GM12865 (cell line): ENCODE results near the gene HMGA1.

Experiments used
- DNase-seq: peaks from one replicate; pipeline ENCODE4 v3.0.0; 2010; ENCODE audit warnings: low read depth
- H3K4me3 ChIP-seq: 2 replicates; pipeline ENCODE4 v1.5.1; 2011; ENCODE audit warnings: mild to moderate bottlenecking, low read depth, low read length, control low read depth
- TF ChIP-seq, protein P1 (sequence below): IDR thresholded peaks from 2 replicates; pipeline ENCODE4 v1.5.1; 2011; ENCODE audit warnings: low read length, control low read depth, low read depth, inconsistent platforms; ENCODE audit not compliant: insufficient read depth; ENCODE audit errors: missing control alignments

HMGA1 gene

DNA sequence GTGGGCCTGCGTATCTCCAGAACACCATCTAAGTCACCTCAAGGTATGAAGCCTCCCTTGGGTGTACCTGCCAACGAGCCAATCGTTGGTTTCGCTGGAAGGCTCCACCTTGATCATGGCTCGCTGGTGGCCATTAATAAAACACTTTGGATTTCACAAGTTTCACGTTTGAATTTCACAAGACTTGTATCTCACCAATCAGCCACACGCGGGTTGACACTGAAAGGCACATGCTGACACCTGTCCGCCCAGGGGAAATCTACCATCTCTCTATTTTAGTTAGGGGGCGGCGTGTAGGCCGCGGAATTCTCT is 586 bp upstream of the HMGA1 start:
- H3K4me3 ChIP-seq, result peak overlapping the region; percentile 93
- TF ChIP-seq, protein P1, sequence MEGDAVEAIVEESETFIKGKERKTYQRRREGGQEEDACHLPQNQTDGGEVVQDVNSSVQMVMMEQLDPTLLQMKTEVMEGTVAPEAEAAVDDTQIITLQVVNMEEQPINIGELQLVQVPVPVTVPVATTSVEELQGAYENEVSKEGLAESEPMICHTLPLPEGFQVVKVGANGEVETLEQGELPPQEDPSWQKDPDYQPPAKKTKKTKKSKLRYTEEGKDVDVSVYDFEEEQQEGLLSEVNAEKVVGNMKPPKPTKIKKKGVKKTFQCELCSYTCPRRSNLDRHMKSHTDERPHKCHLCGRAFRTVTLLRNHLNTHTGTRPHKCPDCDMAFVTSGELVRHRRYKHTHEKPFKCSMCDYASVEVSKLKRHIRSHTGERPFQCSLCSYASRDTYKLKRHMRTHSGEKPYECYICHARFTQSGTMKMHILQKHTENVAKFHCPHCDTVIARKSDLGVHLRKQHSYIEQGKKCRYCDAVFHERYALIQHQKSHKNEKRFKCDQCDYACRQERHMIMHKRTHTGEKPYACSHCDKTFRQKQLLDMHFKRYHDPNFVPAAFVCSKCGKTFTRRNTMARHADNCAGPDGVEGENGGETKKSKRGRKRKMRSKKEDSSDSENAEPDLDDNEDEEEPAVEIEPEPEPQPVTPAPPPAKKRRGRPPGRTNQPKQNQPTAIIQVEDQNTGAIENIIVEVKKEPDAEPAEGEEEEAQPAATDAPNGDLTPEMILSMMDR, result no peak
- DNase-seq, result peak; percentile 82

DNA sequence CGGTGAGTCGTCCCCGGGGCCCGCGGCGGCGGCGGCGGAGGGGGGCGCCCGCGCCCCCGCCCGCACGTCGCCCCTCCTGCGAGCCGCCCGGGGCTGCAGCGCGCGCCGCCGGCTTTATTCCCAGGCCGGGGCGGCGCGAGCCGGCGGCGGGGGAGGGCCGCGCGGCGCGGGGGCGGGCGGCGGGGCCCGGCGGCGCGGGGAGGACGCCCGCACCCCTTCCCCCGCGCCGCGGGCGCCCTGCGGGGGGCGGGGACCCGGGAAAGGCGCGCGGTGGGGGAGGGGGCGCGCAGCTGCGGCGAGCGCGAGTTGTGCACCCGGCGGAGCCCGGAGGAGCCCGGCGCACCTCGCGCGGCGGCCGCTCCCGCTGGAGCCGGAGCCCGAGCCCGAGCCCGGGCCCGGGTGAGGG is 646 bp downstream of the HMGA1 start:
- DNase-seq, result no peak
- TF ChIP-seq, protein P1, result no peak
- H3K4me3 ChIP-seq, result peak overlapping the region; percentile 88

DNA sequence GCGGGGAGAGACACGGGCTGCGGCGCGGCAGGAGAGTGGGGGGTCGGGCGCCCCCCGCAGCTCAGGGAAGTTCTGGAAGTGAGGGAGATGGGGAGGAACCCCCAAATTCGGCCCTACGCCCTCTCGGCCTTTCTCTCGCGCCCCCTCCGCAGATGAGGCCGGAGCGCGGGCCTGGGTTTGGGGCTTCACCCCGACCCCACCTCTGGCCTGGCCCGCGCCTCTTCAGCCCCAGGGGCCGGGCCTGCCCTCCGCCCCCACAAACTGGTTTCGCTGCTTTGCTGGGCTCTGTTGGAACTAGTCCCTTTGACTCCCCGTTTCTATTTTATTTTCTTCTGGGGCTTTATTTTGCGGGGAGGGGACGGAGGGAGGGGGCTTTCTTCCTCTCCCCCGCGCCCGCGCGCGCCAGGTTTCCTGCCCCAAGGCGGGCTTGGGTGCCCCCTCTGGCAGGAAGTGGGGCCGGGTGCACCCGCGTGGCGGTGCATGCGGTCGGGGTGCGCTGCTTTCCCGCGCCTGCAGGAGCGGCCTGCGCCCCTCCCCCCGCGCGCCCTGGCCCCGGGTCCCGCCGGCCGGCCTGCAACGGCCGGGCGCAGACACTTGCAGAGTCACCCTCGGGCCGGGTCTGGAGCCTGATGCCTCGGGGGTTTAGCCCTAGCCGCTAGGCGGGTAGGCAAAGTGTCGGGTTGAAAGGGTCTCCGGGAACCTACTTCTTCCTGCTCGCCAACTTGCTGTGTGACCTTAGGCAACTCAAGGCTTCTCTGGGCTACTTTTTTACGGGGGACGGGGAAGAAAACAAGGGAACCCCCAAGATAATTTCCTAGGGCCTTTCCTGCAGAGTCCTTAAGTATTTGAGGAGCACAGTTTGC is 1.3 kb downstream of the HMGA1 start:
- DNase-seq, result peak; percentile 86
- TF ChIP-seq, protein P1, result peak; percentile 28
- H3K4me3 ChIP-seq, result peak overlapping the region; percentile 88

DNA sequence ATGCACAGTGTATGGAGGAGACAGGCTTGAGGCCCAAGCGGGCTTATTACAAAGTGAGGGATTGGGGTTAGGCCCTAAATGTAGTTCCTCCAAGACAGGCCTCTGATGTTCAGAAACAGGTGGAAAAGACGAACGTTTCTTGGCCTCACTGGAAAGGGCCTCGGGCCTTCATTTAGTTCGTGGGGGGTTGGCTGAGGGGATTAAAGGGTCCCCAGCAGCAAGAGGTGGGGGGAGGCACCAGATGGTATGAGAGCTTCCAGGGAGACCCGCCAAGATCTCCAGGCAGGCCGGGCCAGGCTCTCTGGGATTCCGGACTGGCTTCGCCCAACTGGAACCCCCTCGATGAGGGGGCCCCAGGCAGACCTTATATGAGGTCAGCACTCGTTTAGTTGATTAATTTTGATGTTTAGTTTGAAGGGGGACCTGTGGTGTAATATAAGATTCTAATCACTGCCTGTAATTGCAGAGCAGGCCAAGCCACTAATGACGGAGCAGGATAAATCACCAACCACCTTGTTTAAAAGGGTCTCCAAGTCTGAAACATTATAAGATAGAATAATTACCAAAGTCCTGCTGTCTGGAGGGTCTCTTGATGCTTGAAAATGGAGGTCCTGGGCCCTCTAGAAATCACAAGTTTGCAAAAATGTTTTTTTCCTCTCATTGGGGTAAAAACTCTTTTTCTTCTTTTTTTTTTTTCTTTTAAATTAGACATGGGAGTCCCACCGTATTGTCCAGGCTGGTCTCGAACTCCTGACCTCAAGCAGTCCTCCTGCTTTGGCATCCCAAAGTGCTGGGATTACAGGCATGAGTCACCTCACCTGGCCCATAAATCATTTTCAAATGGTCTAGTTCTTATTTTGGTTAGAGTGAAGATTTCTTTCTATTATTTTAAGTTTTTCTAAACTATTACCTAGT is 2.2 kb downstream of the HMGA1 start:
- DNase-seq, result no peak
- H3K4me3 ChIP-seq, result peak overlapping the region; percentile 88
- TF ChIP-seq, protein P1, result no peak

DNA sequence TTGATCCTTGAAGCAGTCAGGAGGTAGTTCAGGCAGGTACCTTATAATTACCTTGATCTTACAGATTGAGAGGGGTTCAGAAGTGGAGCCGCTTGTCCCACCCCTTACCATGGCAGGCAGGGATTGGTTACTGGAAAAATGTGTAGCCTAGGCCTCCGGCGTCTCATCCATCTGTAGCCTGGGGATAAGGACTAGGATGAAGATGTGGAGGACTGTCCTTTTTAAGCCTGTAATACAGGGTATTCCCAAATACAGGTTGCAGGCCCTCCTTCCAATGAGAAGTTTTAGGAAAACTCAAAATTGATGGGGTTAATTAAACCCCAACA is 2.8 kb downstream of the HMGA1 start:
- TF ChIP-seq, protein P1, result no peak
- H3K4me3 ChIP-seq, result peak overlapping the region; percentile 88
- DNase-seq, result no peak

DNA sequence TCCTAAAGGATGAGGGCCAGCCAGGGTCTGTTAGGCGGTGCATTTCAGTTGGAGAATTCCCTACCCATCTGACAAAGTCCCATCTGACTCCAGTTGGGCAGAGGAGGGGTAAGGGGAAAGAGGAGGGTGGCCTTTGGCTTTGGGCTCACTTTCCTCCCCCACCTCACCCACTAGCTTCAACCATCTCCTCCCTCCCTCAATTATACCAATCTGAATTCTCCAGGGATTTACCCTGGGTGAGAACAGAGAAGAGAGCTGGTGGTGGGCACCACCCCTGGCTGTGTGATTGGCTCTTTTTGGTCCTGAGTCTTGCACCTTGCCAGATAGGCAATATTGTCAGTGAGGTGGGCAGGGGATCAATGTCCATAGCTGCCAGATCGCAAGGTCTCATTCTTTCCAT is 3.2 kb downstream of the HMGA1 start:
- H3K4me3 ChIP-seq, result no peak overlapping the region; the same call in 1 of the 2 replicates
- TF ChIP-seq, protein P1, result no peak
- no peak for DNase-seq
